8988T (cell line): ENCODE measurements around the gene MYLK.

Experiments used
- DNase-seq: peaks from one replicate; pipeline ENCODE4 v3.0.0; 2011

MYLK gene

DNA sequence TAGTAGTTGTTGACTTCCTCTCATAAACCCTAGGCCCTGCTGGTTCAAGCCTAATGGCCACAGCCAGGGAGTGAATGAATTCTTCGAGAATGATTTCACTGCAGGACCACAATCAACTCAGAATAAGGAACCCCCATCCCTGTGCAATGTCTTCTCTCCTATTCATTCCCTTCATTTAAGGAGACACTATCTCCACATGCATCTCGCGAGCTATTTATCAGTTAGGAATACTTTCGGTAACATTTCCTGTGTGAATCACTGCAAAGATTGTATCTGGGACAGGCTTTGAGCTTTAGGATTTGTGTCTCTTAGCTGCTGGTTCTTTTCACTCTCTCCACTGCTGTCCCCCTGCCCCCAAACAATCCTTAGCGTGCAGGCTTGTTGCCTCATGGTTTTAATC, 94.4 kb downstream of the MYLK start:
- DNase-seq: no peak

DNA sequence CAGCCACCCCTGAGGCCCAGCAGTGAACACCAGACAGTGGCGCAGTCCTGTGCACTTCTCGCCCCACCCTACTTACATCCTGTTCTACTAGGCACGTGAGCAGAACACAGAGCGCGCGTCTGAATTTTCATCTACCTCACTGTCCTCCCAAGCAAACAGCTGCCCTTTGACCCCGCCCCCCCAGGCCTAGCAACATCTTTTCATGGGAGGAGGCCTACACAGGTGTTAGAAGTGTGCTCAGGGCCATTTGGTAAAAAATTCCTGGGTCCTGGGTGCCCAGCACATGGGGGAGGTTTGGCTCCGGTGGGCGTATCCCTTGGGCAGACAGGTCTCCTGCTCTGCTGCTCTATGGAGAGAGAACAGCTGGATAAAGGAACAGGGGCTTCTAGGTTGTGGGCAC, 95.0 kb downstream of the MYLK start:
- DNase-seq: no peak

DNA sequence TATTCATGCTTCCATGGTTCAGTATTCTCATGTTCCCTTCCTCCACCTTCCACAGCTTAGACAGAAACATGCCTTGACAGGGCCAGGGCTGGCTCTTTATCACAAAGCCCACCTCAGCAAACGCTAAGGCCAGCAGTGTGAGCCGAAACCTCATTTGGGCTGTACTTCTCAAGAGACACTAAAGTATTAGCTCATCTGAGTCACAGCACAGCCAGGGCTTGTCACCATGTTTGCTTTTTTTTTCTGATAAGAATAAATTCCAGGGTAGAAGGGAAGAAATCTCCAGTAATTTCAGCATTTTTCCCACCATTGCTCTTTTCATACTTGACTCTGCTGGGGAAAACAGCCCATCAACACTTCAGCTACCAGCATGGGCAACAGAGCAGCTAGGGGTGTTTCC, 95.4 kb downstream of the MYLK start:
- no peak for DNase-seq

DNA sequence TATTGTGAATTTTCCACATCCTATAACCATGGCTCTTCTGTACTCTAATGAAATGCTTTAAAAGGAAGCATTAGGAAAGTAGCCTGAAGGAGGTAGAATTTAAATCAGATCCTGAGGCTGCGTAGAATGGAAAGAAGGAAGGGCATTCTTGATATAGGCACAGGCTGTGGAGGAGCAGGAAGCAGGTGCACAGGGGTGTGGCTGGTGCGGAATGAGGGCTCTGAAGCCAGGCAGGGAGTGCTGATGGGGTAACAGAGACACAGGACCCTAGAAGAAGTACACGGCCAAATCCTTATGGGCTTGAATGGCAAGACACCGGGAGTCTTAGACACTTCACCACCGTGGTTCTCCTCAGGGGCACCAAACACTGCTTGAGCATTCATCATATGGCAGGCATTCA, 97.0 kb downstream of the MYLK start:
- DNase-seq: no peak

DNA sequence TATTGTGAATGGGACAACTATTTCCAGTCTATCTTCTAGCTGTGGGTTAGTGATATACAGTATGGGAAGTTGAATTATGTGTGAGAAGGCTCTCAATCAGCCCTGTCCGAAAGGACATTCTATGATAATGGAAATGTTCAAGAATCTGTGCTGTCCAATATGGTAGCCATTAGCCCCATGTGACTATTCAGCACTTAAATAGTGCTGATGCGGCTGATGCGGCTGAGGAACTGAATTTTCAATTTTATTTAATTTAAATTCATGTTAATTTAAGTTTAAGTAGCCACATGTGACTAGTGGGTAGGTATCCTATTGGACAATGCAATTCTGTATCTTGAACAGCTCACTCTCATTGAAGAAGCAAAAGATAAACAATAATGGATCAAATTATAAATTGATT, 98.5 kb downstream of the MYLK start:
- DNase-seq: no peak

DNA sequence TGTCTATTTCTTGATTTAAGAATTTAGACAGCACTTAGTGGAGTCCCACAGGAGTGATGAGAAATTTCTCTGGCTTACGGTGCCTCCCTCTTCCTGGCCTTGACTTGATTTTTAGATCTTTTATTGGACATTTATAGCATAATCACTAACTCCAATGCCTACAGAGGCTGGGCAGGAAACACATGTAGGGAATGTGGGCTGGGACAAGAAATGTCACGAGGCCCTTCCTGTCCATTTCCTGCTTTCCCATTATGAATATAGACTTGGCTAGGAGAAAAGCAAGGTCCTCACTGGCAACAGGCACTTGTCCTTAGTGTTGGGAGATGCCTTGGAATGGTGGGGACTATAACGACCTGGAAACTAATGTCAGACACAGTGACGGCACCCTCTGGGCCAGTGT, 100.3 kb downstream of the MYLK start:
- no peak for DNase-seq

DNA sequence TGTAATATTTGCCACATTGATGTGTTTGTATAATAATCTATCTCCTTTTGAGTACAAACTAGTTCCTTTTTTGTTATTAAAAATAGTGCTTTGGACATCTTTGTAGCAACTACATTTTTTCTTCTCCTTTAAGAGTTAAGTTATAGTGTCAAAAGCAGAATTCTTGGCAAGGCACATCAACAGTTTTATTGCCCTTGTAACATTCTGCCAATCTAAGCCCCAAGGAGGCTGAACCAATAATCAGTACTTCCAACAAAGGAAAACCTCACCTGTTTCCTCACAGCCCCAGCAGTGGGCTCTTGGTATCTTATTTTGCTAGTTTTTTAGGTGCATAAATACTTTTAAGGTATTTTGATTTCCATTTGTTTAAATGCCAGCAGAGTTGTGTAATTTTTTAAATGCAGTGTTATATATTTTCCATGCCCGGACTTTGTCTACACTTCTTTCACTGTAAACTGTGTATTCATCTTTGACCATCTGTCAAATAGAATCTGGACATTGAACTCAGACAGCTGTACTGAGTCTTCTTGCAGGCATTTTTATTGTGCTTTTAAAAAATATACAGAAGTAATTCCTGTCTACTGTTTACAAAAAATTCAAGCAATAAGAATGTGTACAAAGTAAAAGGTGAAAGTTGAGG, 101.0 kb downstream of the MYLK start:
- no peak for DNase-seq

DNA sequence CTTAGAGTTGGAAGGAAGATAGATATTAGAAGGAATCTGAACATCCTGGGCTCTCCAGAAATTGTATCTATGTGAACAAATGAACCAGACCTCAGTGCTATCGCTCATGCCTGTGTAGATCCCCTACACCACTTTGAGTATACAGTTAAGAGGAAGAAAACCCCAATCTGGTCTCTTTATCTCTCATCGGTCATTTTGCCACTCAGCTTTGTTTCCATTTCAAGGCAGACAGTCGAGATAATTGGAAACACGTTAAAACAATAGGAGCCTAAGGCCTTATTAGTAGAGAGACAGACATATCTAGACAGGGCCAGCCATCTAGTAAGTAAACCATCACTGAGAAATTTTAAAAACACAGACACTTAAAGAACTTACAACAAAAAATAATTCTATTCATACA, 101.6 kb downstream of the MYLK start:
- DNase-seq: no peak

DNA sequence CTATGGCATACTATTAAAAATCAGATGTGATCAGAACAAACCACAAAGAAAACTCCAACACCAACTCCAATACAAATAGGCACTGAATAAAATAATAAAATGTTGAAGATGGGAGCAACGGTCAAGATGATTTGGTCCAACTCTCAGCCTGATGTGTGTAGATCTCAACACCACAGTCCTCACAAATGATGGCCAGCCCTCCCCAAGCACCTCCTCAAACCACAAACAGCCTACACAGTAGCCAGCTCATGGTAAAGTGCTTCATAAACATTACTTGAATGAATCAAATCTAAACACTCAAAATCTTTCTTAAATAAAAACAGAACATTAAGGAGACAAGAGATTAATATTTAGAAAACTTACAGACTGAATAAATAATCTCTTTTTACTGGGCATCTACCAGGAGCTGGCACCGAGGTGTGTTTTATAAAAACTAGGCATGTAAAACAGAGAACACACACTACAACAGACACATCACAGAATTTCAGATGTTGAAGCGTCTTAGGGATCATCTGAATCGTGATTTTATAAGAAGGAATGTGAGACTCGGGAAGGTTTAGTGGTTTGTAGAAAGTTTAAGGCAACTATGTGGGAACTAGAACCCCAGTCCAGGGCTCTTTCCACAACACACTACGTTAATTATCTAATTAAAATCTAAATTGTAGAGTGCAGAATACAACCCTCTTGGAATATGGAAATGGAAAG, 102.4 kb downstream of the MYLK start:
- DNase-seq: no peak

DNA sequence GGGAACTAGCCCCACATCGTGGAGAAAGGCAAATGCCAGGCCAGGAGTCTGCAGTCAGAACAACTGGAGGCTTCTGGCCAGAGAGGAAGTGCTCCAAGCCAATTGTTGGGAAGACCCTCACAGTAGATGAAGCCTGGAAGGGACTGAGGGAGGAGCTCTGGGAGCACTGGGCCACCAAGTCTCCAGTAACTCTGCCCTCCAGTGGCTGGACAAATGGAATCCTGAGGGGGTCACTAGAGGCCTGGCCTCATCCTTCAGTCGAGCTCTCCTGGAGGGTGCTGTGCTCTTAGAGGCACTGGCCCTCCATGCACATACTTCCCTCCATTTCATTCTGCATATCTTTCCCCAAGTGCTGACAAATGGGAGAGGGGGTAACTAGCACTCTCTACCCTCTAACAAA, 103.0 kb downstream of the MYLK start:
- DNase-seq: no peak

DNA sequence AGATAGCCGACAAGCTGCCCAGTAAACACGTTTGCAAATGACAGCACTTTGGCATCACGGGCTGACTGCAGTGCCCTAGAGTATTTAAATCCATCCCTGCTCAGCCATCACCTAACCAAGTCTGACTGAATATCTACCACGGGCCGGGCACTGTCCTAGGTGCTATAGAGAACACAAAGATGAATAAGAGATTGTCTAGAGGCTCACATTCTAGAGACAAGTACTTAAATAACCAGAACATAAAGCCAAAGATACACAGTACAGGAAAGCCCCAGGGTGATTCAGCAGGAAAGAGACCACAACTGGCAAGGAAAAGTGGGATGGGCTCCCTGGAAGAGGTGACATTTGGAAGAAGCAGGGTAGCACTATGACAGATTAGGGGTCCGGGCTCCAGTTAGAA, 103.5 kb downstream of the MYLK start:
- DNase-seq: no peak

DNA sequence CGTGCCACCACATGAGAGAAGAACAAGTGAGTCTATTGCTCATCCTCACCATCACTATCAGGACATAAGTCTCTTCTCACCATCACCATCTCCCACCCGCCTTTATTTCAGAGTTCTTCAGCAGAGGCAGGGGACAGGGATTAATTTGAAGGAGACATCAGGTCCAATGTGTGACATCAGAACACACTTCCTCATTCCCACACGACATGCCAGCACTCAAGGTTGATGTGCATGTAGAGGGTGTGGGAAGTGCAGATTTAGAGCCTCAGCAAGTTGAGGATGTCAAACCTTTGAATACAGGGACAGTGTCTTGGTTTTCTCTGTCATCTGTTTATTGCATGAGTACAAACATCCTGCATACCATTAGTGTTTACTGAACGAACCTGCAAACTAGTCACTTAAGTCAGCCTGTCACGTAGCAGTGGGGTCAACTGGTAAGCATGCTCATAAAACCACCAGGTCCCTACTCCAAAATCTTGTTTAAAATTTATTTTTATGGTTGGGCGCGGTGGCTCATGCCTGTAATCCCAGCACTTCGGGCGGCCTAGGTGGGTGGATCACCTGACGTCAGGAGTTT, 104.4 kb downstream of the MYLK start:
- no peak for DNase-seq

DNA sequence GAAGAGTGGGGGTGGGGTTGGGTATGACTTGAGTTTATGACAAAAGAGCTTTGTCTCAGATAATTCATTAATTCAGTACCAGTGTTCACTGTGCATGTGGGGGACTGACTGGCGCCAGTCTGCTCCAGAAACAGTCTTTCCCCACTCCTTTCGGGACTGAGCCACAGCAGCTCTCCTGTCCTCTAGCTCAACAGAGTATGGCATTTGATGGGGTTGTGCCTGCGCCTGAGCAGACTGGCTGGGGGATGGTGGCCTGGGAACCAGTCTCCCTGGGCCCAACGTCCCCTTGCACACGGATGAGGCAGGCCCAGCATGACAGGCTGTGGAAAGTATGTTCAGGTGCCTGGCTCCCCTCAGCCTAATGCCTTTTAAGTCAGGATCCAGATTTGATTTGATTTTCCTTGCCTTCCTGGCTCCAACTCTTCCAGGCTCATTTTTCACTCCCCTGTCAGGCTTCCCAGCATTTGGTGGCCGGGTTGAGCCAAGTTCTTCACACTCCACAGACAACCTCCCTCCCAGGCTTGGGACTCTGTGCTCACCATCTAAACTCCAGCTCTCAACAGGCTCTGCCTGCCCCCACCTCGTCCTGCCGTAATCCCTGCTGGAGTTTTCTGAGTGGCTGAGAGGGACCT, 105.0 kb downstream of the MYLK start:
- no peak for DNase-seq

DNA sequence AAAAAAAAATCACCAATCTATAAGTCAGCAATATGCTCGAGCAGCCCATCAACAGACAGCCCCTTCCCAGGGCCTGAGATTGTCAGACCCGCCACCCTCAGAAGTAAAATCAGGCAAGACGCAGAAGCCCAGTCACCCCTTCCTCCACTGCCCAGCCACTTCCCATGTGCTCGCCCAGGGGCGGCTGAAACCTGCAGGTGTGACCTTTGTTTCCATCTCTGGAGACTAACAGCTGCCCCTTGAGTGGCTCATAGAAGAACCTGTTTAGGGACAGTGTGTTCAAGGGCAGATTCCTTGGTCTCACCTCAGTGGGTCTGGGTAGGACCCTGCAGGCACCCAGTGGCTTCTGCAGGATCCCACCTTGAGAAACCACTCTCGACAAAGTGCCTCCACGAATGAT, 105.6 kb downstream of the MYLK start:
- no peak for DNase-seq

DNA sequence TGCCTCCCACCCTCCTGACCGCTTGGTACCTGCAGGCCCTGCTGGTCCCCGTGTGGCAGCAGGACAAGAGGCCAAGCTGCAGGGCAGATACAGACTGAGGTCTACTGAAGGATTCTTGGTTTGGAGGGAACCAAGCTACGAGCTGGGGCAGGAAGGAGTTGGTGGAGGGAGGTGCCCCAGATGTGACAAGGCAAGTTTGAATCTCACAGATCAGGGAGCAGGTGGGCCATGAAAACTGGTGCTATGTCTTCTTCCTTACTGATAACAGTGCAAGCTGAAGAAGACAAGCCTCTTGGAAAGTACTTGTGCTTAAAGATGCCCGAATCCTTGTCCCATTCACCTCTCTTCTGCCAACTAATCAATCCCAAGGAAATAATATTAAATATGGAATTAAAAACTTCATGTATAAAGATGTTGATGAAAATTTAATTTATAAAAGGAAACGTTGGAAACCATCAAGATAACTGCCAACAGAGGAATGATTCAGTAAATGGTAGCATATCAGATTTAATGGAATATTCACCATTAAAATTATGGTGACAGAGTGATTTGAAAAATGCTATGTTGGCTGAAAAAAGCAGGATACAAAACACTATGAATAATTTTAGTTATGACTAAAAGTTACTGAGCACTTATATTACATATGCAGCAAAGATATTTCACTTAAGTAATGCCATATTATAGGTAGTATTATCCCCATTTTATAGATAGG, 107.9 kb downstream of the MYLK start:
- no peak for DNase-seq

DNA sequence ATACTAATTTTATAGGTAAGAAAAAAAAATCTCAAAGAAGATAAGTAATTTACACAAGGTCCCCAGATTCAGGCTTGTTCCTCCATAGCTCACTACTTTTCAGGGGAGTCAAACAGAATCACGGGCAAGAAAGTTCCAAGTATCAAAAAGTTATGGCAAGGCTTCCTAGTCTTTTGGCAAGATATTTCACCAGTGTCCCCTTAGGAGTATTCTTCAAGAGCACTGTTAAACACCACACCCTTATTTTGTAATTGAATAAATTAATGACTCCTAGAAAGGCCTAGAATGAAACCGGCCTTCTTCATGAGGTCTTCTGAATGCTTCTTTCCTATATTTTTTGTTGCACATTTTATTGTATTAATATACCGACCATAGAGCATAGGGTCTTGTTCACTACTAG, 109.7 kb downstream of the MYLK start:
- DNase-seq: no peak

DNA sequence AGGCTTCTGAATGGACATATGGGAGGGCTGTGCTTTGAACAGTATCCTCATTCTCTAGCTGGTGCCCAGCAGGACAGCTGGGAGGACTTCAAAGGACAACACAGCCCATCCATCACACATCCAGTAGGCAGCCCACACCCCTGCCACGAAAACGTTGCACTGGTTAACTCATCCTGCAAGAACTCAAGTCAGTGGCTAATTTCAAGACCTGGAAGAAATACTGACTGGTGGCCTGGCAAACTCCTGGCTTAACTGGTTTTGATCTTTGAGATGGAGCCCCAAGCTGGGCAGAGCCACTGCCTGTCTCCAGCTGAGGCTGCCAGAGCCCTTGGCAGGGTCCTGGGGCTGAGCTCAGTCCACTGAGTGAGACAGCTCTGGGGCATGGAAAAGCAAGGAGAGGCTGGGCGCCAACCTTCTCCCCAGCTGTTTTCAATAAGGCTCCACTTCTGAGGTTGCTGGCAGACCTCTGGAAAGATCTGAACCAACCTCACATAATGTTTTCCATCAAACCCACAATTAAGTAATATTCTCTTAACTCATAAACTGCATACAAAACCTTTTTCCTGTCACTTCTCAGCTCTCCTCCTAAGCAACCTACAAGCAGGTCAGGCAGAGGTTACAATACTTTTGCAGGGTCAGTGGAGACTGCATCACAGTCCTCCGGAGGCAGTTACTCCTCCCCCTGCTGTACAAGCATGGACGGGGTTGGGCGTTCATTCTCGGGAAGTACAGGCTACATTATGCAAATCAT, 110.3 kb downstream of the MYLK start:
- DNase-seq: no peak

DNA sequence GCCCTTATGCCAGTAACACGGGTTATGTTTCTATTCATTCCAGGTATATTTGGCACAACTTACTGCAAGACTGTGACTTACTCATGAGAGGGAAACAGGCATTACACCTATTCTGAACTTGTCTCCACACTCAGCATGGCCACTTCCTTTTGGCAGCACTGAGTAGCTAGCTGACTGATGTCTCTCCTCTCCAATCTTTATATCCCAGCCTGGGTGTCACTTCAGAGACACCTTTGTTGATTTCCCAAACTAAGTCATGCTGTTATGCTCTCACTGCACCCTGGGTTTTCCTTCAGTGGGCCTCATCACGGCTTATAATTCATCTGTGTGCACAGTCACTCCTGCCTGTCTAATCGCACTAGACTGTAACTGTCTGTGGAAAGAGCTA, 114.8 kb downstream of the MYLK start:
- no peak for DNase-seq

DNA sequence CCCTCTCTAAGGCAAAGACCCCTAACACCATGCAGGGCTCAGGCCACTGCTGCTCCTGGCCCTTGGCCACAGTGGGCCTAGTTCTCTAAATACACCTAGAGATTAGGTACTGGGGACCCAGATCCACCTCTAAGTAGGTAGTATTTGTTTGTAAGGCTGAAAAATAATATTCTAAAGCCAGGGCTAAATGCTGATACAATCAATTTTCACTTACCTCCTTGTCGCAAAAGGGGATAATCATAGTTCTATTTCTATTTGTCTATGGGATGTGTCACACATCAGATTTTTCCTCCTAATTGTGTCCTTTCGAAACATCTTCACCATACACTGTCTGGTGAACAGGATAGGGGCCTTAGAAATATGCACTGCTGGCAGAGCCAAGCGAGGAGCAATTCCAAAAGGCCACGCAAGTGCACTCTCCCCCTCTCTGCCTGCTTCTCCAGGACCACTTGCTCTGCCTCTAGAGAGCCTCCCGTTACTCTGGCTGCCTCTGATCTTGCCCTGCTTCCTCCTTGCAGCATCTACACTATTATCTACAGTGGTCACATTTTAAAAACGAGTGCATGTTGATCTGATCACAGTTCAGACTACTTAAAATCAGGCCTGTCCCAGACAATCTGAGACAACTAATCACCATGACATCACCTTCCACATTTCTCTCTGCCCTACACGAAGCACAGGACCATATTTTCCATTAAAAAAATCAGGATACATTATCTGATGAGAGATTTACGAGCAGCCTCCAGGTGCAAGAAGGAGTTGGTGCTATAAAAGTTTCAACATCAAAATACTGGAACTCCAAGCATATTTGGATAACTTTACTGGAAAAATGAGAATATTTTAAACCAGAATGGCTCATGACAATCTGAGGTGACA, 115.4 kb downstream of the MYLK start:
- no peak for DNase-seq

DNA sequence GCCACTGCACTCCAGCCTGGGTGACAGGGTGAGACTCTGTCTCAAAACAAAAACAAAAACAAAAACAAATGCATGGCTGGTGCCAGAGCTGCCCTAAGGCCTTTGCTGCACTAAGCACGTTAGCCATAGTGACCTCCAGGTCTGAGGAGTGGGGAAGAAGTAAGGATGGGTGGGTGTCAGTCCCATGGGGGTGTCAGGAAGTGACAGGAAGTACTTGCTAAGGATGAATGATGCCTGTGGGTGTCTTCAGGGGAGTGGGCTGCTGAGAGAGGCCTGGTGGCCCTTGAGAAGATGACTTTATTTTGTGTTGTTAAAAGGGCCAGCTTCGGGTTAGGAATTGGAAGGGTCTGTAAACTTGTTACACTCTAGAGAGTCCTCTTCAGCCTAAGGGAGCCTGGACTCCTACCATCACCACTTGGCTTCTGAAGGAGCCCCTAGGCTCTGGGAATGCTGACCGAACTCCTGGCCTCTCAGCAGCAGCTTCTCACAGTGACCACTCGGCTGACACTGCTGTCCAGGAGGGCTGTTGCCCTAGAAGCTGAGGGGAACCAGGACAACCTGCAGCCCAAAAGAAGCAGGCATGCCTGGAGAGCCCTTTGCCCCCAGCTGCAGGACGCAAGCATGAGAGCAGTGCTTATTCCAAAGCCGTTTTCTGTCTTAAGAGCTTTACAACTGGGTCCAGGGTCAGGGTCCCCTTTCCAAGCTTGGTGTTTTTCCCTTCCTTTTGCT, 116.4 kb downstream of the MYLK start:
- no peak for DNase-seq

DNA sequence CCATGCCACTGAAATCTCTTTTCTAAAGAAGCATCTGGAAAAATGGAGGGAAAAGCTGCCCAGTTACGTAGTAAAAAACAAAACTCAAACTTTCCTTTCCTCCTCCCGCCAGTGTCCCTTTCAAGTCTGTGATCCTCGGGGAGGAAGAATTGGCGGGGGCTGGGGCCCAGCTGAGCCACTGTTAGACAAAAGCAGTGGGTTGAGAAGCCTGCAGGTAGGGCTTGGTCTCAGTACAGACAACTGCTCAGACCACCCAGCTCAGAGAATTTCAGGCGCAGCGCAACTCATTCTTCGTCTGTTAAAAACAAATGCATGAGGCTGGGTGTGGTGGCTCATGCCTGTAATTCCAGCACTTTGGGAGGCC, 117.1 kb downstream of the MYLK start:
- DNase-seq: no peak
